ENCODE data around the gene MAP1S. TPM values are rescaled to one million over a fixed set of nuclear protein-coding genes. Genes with fewer than 3 reads are reported as not detected.

MAP1S gene
- total and polyA plus RNA-seq, 2 of the 8 experiments (the other 6 are each of a cell fraction or from before 2014, with no cell fraction given) = 66.7 to 115 TPM

DNA sequence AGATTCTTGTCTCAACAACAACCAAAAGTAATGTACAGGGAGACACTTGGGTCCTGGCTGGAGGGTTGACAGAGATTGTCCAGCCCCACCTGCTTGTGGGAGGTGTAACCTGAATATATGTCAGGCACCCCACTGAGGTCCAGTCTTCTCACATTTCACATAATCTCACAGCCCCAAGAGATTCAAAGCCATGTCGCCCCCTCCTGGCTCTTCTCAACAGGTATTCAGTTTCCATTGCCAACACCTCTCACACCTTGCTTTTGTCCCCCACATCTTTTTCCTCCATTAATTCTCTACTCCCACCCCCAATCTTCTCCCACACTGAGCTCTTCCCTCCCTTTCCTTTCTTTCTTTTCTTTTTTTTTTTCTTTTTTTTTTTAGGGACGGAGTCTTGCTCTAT lies 42.3 kb upstream of the MAP1S start:
- Histone ChIP-seq H3K79me1 (ENCODE audit: low read depth, low read length) (peaks cover 14% of the 10 kb centered on the region; the same call in 1 of the 2 replicates), H2BK5ac (ENCODE audit: low read depth, low read length) (no peak overlapping the region), H3K4ac (replicated peaks; ENCODE audit: insufficient read length, low read depth, low read length) (no peak overlapping the region), H4K91ac (replicated peaks; ENCODE audit: insufficient read length, low read length) (no peak overlapping the region), H3K4me1 (replicated peaks in 1 of 4; ENCODE audit: control insufficient read depth in 3 of 4, insufficient read depth in 4 of 4, low read length in 3 of 4) (peaks cover 0 to 10% (median 5%) of the 10 kb centered on the region in 4 experiments; a peak in 6 of 7 replicates), H2BK120ac (replicated peaks; ENCODE audit: low read depth, low read length) (no peak overlapping the region), H2AFZ (ENCODE audit: low read length) (no peak overlapping the region), H3K4me3 (ENCODE audit: extremely low read depth in 1 of 4, insufficient read depth in 2 of 4, low read depth in 3 of 4, low read length in 4 of 4) (no peak overlapping the region), H2AK5ac (ENCODE audit: low read depth, low read length) (no peak overlapping the region), H2BK15ac (ENCODE audit: low read length) (no peak overlapping the region), H3K23me2 (ENCODE audit: low read depth, low read length) (peaks cover 6% of the 10 kb centered on the region; the same call in 1 of the 2 replicates), H4K8ac (ENCODE audit: extremely low read depth, insufficient read depth, low read length) (no peak overlapping the region), H3K36me3 (ENCODE audit: control insufficient read depth in 2 of 4, insufficient read depth in 4 of 4, low read length in 3 of 4) (peaks cover 0 to 7% (median 0%) of the 10 kb centered on the region in 4 experiments; a peak in 3 of 8 replicates), H3K56ac (replicated peaks; ENCODE audit: insufficient read length, low read depth, low read length) (no peak overlapping the region), H3K4me2 (ENCODE audit: insufficient read depth in 1 of 2, low read depth in 2 of 2, low read length in 2 of 2) (no peak overlapping the region), H3K18ac (ENCODE audit: extremely low read depth, low read length) (no peak overlapping the region), H4K20me1 (replicated peaks in 1 of 2; ENCODE audit: control insufficient read depth in 1 of 2, insufficient read depth in 2 of 2, low read length in 2 of 2) (peaks cover 7 to 8% of the 10 kb centered on the region in 2 experiments), H3K27me3 (replicated peaks in 1 of 4; ENCODE audit: control insufficient read depth in 3 of 4, extremely low read depth in 1 of 4, insufficient read depth in 3 of 4, low read length in 3 of 4) (no peaks in the 10 kb centered on the region), H3K9ac (replicated peaks in 1 of 4; ENCODE audit: extremely low read depth in 1 of 4, low read depth in 3 of 4, low read length in 3 of 4) (no peak overlapping the region), H3K23ac (ENCODE audit: insufficient read length) (no peak overlapping the region), H3K79me2 (ENCODE audit: control insufficient read depth in 1 of 2, insufficient read depth in 2 of 2, low read length in 2 of 2) (peaks cover 0 to 32% of the 10 kb centered on the region in 2 experiments; a peak in 2 of 4 replicates), H2BK20ac (ENCODE audit: low read length) (no peak overlapping the region), H3K27ac (ENCODE audit: low read depth, low read length) (no peak overlapping the region), H2BK12ac (ENCODE audit: low read depth, low read length) (no peak overlapping the region), H4K5ac (ENCODE audit: insufficient read length, low read depth, low read length) (no peak overlapping the region), H3K14ac (ENCODE audit: insufficient read length) (no peak overlapping the region), H3K9me3 (ENCODE audit: insufficient read depth in 2 of 2, low read depth in 1 of 2, low read length in 1 of 2) (0 out of 4 replicates have a peak, but pooled peaks cover 0 to 4% of the 10 kb centered on the region in 2 experiments)
- FAIRE-seq (no peak), DNase-seq (ENCODE audit: low read depth in 1 of 2, low spot score in 2 of 2) (no peak)
- WGBS, 2 experiments (ENCODE audit: extremely low coverage in 1 of 2, insufficient coverage in 1 of 2, insufficient read length in 1 of 2, insufficient replicate concordance in 2 of 2, low coverage in 1 of 2, low lambda C conversion rate in 2 of 2, missing lambda C conversion rate in 1 of 2) = 70% methylated on average over 1 of the region's 2 CpGs; no CpG with 5 or more reads in 1 of the 2 experiments
- POLR2A ChIA-PET (ENCODE audit: partially characterized antibody) = interaction anchor here (1.5 kb wide), 1 partner anchor 10 kb away, joined by 11 read pairs; no protein-coding TSS in a partner anchor
- CTCF ChIA-PET (ENCODE audit: partially characterized antibody) = interaction anchor here (0.6 to 2.3 kb wide), 14 partner anchors 12 to 364 kb away, joined by 3 to 13 read pairs (median 4); partner anchors contain the start of gene UNC13A
- TF ChIP-seq, protein P1, sequence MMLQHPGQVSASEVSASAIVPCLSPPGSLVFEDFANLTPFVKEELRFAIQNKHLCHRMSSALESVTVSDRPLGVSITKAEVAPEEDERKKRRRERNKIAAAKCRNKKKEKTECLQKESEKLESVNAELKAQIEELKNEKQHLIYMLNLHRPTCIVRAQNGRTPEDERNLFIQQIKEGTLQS (IDR thresholded peaks at IDR 0.05; ENCODE audit: insufficient read depth, low read depth, low read length) = no peak
- TF ChIP-seq BACH1 (IDR thresholded peaks at IDR 0.05; ENCODE audit: low read length) (no peak), BCL11A (IDR thresholded peaks at IDR 0.05; ENCODE audit: low read depth in 2 of 2, low read length in 2 of 2) (no peak), SIRT6 (IDR thresholded peaks at IDR 0.05; ENCODE audit: low read length) (no peak), CREB1 (IDR thresholded peaks at IDR 0.05) (no peak), RAD21 (IDR thresholded peaks at IDR 0.05 in 1 of 2, conservative IDR thresholded peaks at IDR 0.05 in 1 of 2; ENCODE audit: low read depth in 2 of 2, low read length in 2 of 2) (peak; percentile 1 to 35; a peak in 2 of 4 replicates), SIN3A (conservative IDR thresholded peaks at IDR 0.05 in 1 of 2, IDR thresholded peaks at IDR 0.05 in 1 of 2; ENCODE audit: low read depth in 1 of 2, low read length in 2 of 2) (no peak)
- TF ChIP-seq, protein P2, sequence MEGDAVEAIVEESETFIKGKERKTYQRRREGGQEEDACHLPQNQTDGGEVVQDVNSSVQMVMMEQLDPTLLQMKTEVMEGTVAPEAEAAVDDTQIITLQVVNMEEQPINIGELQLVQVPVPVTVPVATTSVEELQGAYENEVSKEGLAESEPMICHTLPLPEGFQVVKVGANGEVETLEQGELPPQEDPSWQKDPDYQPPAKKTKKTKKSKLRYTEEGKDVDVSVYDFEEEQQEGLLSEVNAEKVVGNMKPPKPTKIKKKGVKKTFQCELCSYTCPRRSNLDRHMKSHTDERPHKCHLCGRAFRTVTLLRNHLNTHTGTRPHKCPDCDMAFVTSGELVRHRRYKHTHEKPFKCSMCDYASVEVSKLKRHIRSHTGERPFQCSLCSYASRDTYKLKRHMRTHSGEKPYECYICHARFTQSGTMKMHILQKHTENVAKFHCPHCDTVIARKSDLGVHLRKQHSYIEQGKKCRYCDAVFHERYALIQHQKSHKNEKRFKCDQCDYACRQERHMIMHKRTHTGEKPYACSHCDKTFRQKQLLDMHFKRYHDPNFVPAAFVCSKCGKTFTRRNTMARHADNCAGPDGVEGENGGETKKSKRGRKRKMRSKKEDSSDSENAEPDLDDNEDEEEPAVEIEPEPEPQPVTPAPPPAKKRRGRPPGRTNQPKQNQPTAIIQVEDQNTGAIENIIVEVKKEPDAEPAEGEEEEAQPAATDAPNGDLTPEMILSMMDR (IDR thresholded peaks at IDR 0.05; ENCODE audit: control extremely low read depth in 1 of 3, insufficient read depth in 1 of 3, low read depth in 1 of 3, low read length in 3 of 3) = peak; percentile 10 to 46 (median 34)
